ENCODE measurements around the gene HMGA1.

Gene HMGA1

DNA sequence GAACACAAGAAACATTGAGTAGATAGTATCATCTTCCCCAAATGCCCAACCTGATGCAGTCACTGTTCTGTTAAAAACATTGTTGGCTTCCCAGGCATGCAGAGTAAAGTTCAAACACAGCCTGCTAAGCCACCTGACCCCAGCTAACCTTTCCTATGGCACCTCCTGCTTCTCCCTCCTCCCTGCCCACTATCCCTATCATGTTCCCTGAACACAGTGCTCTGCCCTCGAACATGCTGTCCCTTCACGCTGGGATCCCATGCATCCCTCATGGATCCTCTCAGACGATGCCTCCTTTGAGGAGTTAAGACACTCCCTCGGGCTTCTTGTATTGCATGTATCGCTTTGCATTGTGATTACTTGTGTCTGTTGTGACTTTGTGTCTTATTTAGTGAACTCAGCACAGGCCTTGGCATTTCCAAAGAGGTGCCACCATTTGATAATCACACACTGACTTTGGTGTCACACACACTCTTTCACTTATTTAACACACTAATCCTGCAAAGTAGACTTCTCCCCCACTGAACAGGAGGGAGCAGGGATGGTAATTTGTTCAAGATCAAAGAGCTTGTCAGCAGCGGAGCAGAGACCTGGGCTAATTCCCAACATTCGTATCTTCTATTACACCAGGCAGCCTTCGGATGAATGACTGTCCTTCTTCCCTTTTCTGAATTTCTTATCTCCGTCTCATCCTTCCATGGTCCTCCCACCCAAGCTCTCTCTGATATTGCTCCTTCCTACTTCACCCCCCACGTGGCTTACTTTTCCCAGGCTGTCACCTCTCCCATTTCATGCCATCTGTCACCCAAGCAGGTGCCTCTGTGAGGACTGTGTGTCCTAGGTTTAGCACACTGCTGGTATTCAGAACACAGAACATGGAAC is 40.4 kb downstream of the HMGA1 start:
- Mint-ChIP-seq H3K27me3 (no peaks in the 10 kb centered on the region), H3K4me1 (peaks cover 8% of the 10 kb centered on the region), H3K9me3 (no peaks in the 10 kb centered on the region), H3K36me3 (ENCODE audit: low read depth) (peaks cover 9% of the 10 kb centered on the region), H3K4me3 (no peak overlapping the region), H3K27ac (no peak overlapping the region)
- ATAC-seq (no peak), DNase-seq (no peak)

DNA sequence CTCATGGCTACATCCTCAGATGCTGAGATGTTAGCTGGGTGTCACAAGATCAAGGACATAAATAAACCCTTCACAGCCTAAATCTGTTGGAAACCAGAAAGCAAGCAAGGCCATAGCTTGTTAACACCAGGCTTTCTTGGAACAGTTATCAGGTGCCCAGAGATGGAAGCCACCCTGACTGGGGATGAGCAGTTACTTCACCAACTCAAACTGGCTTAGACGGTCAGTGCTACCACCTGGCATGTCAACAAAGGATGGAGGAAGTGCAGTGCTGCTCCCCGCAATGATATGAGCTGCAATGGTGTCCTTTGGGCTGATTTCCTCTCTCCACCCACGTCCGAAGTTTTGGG is 41.1 kb downstream of the HMGA1 start:
- DNase-seq, result no peak
- Mint-ChIP-seq H3K4me1 (peaks cover 8% of the 10 kb centered on the region), H3K36me3 (ENCODE audit: low read depth) (peaks cover 13% of the 10 kb centered on the region), H3K27ac (no peak overlapping the region), H3K4me3 (no peak overlapping the region), H3K9me3 (no peaks in the 10 kb centered on the region), H3K27me3 (no peaks in the 10 kb centered on the region)
- ATAC-seq, result no peak

DNA sequence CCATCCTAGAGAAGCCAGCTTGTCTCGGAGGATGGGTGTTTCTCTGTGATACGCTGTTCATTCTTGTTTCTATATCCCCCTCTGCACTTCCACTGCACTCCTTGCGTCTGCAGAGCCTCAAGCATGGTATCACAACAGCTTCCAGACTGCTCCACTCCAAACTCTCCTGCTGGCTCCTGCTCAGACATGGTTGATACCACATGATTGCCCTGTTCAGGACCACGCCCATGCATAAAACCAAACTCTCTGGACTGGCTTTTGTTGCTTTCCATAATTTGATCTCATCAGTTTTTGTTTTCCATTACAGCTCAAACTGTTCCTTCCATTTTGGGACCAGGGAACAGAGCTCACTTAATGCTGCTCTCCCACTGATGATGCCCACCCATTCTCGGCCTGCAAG is 42.2 kb downstream of the HMGA1 start:
- H3K9me3 Mint-ChIP-seq, result no peaks in the 10 kb centered on the region
- H3K27me3 Mint-ChIP-seq, result no peaks in the 10 kb centered on the region
- peaks cover 6% of the 10 kb centered on the region for H3K4me1 Mint-ChIP-seq
- peak overlapping the region; percentile 23 for H3K27ac Mint-ChIP-seq
- peaks cover 16% of the 10 kb centered on the region for H3K36me3 Mint-ChIP-seq (ENCODE audit: low read depth)
- no peak overlapping the region for H3K4me3 Mint-ChIP-seq
- no peak for ATAC-seq
- no peak for DNase-seq

DNA sequence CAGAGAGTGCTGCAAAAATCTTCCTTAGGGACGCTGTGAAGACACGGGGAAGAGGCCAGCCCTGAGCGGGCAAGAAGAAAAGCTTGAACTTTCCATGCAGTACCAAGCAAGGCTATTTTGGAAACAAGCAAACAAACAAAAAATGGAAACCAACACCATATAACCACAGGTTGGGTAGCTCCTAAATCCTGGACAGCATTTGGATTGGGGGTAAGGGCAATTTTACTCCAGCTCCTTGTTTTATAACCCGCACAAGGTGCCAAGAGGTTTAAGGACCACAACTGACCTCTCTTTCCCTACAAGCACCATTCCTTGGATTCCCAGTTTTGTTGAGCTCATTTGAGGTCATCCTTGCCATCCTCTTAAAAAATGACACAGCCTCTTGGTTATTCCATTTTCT is 43.5 kb downstream of the HMGA1 start:
- Mint-ChIP-seq H3K27me3 (no peaks in the 10 kb centered on the region), H3K4me1 (peaks cover 9% of the 10 kb centered on the region), H3K36me3 (ENCODE audit: low read depth) (peaks cover 17% of the 10 kb centered on the region), H3K27ac (no peak overlapping the region), H3K4me3 (no peak overlapping the region), H3K9me3 (no peaks in the 10 kb centered on the region)
- ATAC-seq, result no peak
- DNase-seq, result no peak

DNA sequence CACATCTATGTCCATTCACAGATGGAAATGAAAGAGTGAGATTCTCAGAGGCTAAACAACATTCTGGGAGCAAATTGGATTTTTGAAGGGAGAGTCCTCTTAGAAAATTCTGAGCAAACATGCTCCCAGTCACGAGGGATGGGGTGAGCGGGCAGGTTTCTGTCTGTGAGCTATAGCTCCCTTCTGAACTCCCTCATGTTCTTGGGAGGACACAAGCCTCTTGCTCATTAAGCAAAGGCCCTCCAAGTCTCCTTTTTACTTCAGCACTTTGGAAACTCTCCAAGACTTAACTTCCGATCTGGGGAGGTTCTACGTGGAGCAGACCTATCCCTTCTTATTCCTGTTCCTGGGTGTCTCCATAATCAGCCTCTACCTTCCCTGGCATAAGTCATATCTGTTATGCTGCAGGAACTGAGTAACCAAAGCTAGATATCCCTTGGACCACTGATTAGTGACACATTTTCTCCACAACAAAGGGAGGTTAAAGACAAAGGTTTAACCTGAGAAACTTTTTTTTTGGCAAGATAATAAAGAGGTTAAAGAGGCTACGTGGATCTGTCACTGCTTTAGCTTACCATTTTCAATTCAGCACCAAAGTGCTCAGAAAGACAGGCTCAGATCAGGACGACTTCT is 45.1 kb downstream of the HMGA1 start:
- H3K4me1 Mint-ChIP-seq, result peaks cover 5% of the 10 kb centered on the region
- H3K9me3 Mint-ChIP-seq, result no peaks in the 10 kb centered on the region
- H3K27ac Mint-ChIP-seq, result no peak overlapping the region
- H3K27me3 Mint-ChIP-seq, result no peaks in the 10 kb centered on the region
- H3K36me3 Mint-ChIP-seq (ENCODE audit: low read depth), result peaks cover 22% of the 10 kb centered on the region
- DNase-seq (no peak), ATAC-seq (no peak)
- no peak overlapping the region for H3K4me3 Mint-ChIP-seq

DNA sequence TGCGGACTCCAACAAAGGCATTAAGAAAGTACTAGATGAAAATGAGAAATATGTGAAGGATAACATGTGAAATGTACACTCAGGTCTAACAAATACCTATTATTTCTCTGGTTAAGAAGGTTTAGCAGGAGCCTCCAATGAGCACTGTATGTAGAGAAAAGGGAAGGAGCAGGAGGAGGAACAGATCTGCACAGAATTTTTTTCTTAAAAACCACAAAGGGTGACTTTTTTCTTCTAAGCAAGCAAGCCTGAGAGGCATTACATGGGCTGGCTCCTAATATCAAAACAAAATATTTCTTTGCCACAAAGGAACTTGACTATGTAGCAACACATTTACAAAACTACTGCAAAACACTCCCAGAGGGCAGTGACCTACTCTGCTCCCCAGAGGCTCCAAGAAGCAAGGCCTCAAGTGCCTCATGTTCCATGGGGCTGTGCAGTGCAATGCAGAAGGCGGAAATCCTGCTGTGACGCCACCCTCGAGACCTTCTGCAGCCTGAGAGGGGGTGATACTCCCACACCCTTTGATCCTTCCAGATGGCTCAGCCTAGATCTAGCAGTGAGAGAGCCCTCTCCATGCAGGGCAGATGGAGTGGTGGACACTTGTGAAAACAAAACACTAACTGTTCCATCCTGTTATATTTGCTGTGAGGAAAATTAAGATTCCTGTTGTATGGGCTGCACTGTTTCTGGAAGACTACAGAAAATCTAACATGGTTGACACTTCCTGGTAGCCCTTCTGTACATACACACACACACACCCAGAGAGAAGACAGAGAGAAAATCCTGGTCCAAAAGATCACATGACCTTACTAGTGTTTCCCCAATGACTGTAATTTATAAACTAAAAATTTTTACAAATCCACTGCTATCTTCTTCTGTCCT is 48.1 kb downstream of the HMGA1 start:
- Mint-ChIP-seq H3K4me1 (peaks cover 15% of the 10 kb centered on the region), H3K4me3 (no peak overlapping the region), H3K36me3 (ENCODE audit: low read depth) (peaks cover 28% of the 10 kb centered on the region), H3K27me3 (no peaks in the 10 kb centered on the region), H3K9me3 (no peaks in the 10 kb centered on the region), H3K27ac (no peak overlapping the region)
- ATAC-seq (no peak), DNase-seq (no peak)

DNA sequence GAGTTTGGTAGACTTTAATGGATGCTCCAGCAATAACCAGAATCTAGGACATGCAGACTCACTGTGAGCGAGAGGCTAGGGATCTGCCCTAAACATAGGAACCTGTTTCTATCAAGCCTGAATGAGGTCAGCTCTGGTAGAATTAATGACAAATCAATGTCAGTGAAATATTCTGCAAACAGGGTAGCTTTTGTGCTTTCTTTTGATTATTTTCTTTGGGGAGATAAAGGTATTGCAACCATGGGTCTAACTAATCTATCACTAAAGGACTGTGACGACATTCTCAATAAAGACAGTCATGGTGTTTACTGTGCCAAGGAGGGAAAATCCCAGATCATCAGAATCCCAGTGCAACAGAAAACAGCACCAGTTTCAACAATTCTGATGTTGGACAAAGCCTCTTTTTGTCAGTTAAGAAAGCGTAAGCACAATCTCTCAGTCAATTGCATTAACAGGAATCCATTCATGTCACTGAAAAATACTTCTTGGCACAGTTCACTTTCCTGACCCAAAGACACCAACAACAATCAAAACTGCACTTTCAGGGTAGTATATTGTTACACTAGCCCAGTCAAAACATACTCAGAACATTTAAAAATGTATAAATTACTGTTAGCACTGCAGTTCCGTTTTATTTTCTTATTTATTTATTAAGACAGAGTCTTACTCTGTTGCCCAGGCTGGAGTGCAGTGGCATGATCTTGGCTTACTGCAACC is 48.9 kb downstream of the HMGA1 start:
- DNase-seq (no peak), ATAC-seq (no peak)
- Mint-ChIP-seq H3K9me3 (no peaks in the 10 kb centered on the region), H3K27me3 (no peaks in the 10 kb centered on the region), H3K4me3 (no peak overlapping the region), H3K4me1 (peaks cover 15% of the 10 kb centered on the region), H3K27ac (no peak overlapping the region), H3K36me3 (ENCODE audit: low read depth) (peaks cover 29% of the 10 kb centered on the region)

DNA sequence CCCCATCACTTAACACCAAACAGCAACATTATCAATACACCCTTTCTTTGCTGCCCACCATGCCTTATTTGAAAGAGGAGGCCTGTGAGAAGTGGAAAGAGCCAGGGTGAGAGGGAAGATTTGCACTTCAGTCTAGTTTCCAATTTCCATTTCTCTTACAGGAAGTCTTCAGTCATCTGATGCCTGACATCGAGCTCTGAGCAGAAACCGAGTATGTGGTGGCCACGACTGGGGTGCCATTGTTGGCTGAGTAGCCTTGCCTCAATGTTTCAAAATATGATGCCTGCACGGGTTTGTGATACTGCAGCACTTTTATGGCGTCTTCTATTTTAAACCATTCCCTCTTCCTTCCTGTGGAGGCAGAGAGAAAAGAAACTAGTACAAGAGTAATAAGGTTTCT is 51.9 kb downstream of the HMGA1 start:
- no peak for ATAC-seq
- Mint-ChIP-seq H3K4me1 (peaks cover 15% of the 10 kb centered on the region), H3K27me3 (no peaks in the 10 kb centered on the region), H3K36me3 (ENCODE audit: low read depth) (peaks cover 36% of the 10 kb centered on the region), H3K27ac (peak overlapping the region; percentile 21), H3K4me3 (no peak overlapping the region), H3K9me3 (no peaks in the 10 kb centered on the region)
- no peak for DNase-seq

DNA sequence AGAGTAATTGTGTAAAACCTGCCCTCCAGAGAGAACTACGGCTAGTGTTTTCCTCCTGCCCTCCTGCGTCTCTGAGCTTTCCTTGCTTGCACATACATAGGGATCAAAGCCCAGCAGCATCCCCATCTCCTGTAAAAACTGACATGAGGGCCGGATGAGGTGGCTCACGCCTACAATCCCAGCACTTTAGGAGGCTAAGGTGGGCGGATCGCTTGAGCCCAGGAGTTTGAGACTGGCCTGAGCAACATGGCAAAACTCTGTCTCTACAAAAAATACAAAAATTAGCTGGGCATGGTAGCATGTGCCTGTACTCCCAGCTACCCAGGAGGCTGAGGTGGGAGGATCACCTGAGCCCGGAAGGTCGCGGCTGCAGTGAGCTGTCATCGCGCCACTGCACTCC is 52.5 kb downstream of the HMGA1 start:
- ATAC-seq (no peak), DNase-seq (no peak)
- Mint-ChIP-seq H3K27ac (no peak overlapping the region), H3K4me3 (no peak overlapping the region), H3K9me3 (no peaks in the 10 kb centered on the region), H3K36me3 (ENCODE audit: low read depth) (peaks cover 37% of the 10 kb centered on the region), H3K4me1 (peaks cover 15% of the 10 kb centered on the region), H3K27me3 (no peaks in the 10 kb centered on the region)

DNA sequence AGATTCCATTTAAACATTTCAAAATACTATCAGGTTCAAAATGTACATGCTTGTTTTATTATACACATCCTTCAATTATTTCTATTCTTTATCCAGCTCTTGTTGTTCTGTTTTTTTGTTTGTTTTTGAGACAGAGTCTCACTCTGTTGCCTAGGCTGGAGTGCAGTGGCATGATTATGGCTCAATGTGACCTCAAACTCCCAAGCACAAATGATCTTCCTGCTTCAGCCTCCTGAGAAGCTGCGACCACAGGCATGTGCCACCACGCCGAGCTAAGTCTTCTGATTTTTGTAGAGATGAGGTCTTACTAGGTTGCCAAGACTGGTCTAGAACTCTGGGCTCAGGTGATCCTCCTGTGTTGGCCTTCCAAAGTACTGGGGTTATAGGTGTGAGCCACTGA is 56.3 kb downstream of the HMGA1 start:
- H3K27me3 Mint-ChIP-seq, result no peaks in the 10 kb centered on the region
- H3K4me1 Mint-ChIP-seq, result peaks cover 32% of the 10 kb centered on the region
- no peak overlapping the region for H3K4me3 Mint-ChIP-seq
- H3K27ac Mint-ChIP-seq, result no peak overlapping the region
- peaks cover 34% of the 10 kb centered on the region for H3K36me3 Mint-ChIP-seq (ENCODE audit: low read depth)
- DNase-seq, result no peak
- no peak for ATAC-seq
- H3K9me3 Mint-ChIP-seq, result no peaks in the 10 kb centered on the region

DNA sequence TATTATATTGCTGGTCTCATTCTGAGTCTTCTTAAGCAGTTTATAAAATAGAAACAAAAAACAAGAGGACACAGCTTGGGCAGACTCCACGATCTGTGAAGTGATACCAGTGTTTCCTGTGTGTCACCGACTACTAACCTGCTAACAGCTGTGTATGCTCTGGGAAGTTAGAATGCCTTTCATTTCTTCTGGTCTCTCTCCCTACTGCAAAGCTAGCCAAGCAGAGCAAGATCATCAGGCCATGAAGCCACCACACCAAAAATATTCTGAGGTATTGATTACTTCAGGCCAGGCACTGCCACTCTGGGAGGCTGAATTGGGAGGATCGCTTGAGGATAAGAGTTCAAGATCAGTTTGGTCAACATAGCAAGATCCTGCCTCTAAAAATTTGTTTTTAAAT is 59.0 kb downstream of the HMGA1 start:
- peak overlapping the region; percentile 13 for H3K4me3 Mint-ChIP-seq
- peak overlapping the region; percentile 43 for H3K27ac Mint-ChIP-seq
- no peaks in the 10 kb centered on the region for H3K27me3 Mint-ChIP-seq
- no peak for DNase-seq
- no peaks in the 10 kb centered on the region for H3K9me3 Mint-ChIP-seq
- peaks cover 27% of the 10 kb centered on the region for H3K4me1 Mint-ChIP-seq
- ATAC-seq, result peak; percentile 87
- peaks cover 23% of the 10 kb centered on the region for H3K36me3 Mint-ChIP-seq (ENCODE audit: low read depth)
